ENCODE results near the gene AQR.
"Not testable (repeated sequence)": the region's sequence is repeated elsewhere in the genome, so short reads cannot be mapped to it uniquely, and the experiment has no call there.

AQR gene

GRCh38 chr15:34869110-34869509, 100.4 kb downstream of the AQR start:
- no peak for DNase-seq

- DNase-seq: no peak
Observed at GRCh38 chr15:34865531-34865930, 104.0 kb downstream of the AQR start.

- no peak for DNase-seq
Observed at GRCh38 chr15:34861214-34861613, 108.3 kb downstream of the AQR start.

GRCh38 chr15:34855893-34856292, 113.6 kb downstream of the AQR start:
- DNase-seq: no peak

- DNase-seq: no peak
Observed at GRCh38 chr15:34855413-34855812, 114.1 kb downstream of the AQR start.

- DNase-seq: no peak
Observed at GRCh38 chr15:34854232-34854631, 115.3 kb downstream of the AQR start.

- no peak for DNase-seq
Observed at GRCh38 chr15:34853001-34853758, 116.4 kb downstream of the AQR start.

- DNase-seq: no peak
Observed at GRCh38 chr15:34851751-34852150, 117.8 kb downstream of the AQR start.

GRCh38 chr15:34851007-34851406, 118.5 kb downstream of the AQR start:
- no peak for DNase-seq

GRCh38 chr15:34850121-34850520, 119.4 kb downstream of the AQR start:
- DNase-seq: no peak

- DNase-seq: no peak
Observed at GRCh38 chr15:34849364-34849959, 120.1 kb downstream of the AQR start.

- DNase-seq: no peak
Observed at GRCh38 chr15:34847598-34847997, 121.9 kb downstream of the AQR start.

GRCh38 chr15:34841262-34841725, 128.2 kb downstream of the AQR start:
- DNase-seq: no peak

- no peak for DNase-seq
Observed at GRCh38 chr15:34838282-34838681, 131.3 kb downstream of the AQR start.

GRCh38 chr15:34837246-34838016, 132.1 kb downstream of the AQR start:
- no peak for DNase-seq

- DNase-seq: no peak
Observed at GRCh38 chr15:34828145-34828911, 141.2 kb downstream of the AQR start.

- DNase-seq: no peak
Observed at GRCh38 chr15:34821831-34822230, 147.7 kb downstream of the AQR start.

GRCh38 chr15:34820110-34820509, 149.4 kb downstream of the AQR start:
- DNase-seq: no peak

GRCh38 chr15:34818526-34818925, 151.0 kb downstream of the AQR start:
- DNase-seq: no peak

- no peak for DNase-seq
Observed at GRCh38 chr15:34815836-34816235, 153.7 kb downstream of the AQR start.

GRCh38 chr15:34813446-34814190, 155.9 kb downstream of the AQR start:
- DNase-seq: no peak

GRCh38 chr15:34812868-34813365, 156.6 kb downstream of the AQR start:
- DNase-seq: not testable (repeated sequence)
